Hepatocyte (in vitro differentiated cells): ENCODE data around the gene PCDHGB3.

Source experiments
- CTCF ChIP-seq: fragments of 200-600 bp; sonication (generic); IDR thresholded peaks from 2 replicates; pipeline ENCODE4 v1.5.1; 2016; ENCODE audit warnings: antibody characterized with exemption, mild to moderate bottlenecking; ENCODE audit not compliant: poor library complexity
- EZH2 ChIP-seq: fragments of 200-600 bp; sonication (generic); IDR thresholded peaks from 2 replicates; pipeline ENCODE4 v1.6.1; 2016; ENCODE audit warnings: antibody characterized with exemption, mild to moderate bottlenecking, borderline replicate concordance

DNA sequence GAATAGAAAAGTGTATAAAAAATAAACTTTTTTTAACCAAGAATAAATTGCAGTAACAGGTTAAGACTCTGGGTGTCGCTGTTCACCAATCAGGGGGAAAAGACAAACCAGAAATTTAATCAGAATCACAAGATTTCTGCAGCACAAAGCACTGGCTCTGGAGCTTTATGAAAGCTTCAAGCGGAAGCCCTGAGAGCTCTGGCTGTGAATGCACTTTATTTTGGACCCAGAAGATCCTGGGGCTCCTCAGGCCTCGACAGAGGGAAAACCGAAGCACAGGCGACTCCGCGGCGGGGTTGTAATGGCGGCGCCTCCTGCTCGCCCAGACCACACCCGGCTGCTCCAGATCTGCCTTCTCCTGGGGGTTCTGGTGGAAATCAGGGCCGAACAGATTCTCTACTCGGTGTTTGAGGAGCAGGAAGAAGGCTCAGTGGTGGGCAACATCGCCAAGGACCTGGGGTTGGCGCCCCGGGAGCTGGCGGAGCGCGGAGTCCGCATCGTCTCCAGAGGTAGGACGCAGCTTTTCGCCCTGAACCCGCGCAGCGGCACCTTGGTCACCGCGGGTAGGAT, 15.1 kb upstream of the PCDHGB3 start, which contains the start of gene PCDHGA4:
- TF ChIP-seq CTCF (no peak), EZH2 (no peak)
